ENCODE data around the gene ITPKC. TPM values are rescaled to one million over a fixed set of nuclear protein-coding genes. Genes with fewer than 3 reads are reported as not detected.
A peak's percentile ranks its signal among the peaks of the same experiment; 100 is the strongest.
"Not testable (repeated sequence)": the region's sequence is repeated elsewhere in the genome, so short reads cannot be mapped to it uniquely, and the experiment has no call there.

Gene ITPKC
- polyA plus RNA-seq, 1 donor = 28.4 TPM

- no peak for DNase-seq
- no CpG with 5 or more reads among the region's 10 CpGs for WGBS (ENCODE audit: insufficient coverage, low lambda C conversion rate)
These were observed 60.7 kb downstream of the ITPKC start for GRCh38 chr19:40777645-40777936.

GRCh38 chr19:40777937-40778705 lies 61.2 kb downstream of the ITPKC start, which contains the start of gene RAB4B:
RAB4B (plus strand) TSS chr19:40778247; CDS start chr19:40778376, 129 bp downstream.
- H3K27ac ChIP-seq (ENCODE audit: low read length) = peak within 1 kb of the TSS; percentile 100
- DNase-seq = peak; percentile 100
- H3K4me1 ChIP-seq (ENCODE audit: control insufficient read depth, insufficient read depth, low read length) = peaks cover 10% of the 10 kb centered on the region
- peak within 1 kb of the TSS; percentile 74 for H3K4me3 ChIP-seq (ENCODE audit: low read length)
- no peaks in the 10 kb centered on the region for H3K9me3 ChIP-seq (ENCODE audit: control insufficient read depth, low read depth, low read length)
- H3K36me3 ChIP-seq (ENCODE audit: control insufficient read depth, insufficient read depth, low read length) = peaks cover 4% of the 10 kb centered on the region
- H3K27me3 ChIP-seq (ENCODE audit: control insufficient read depth, insufficient read depth, low read length) = no peaks in the 10 kb centered on the region
- no CpG with 5 or more reads among the region's 56 CpGs for WGBS (ENCODE audit: insufficient coverage, low lambda C conversion rate)

More at GRCh38 chr19:40777645-40777936, 60.7 kb downstream of the ITPKC start:
- Histone ChIP-seq H3K9me3 (ENCODE audit: control insufficient read depth, low read depth, low read length) (no peaks in the 10 kb centered on the region), H3K4me1 (ENCODE audit: control insufficient read depth, insufficient read depth, low read length) (peaks cover 10% of the 10 kb centered on the region), H3K36me3 (ENCODE audit: control insufficient read depth, insufficient read depth, low read length) (peaks cover 4% of the 10 kb centered on the region), H3K27me3 (ENCODE audit: control insufficient read depth, insufficient read depth, low read length) (no peaks in the 10 kb centered on the region), H3K27ac (ENCODE audit: low read length) (peak overlapping the region; percentile 100), H3K4me3 (ENCODE audit: low read length) (peak overlapping the region; percentile 74)

- H3K27me3 ChIP-seq (ENCODE audit: control insufficient read depth, insufficient read depth, low read length) = no peaks in the 10 kb centered on the region
- DNase-seq = peak; percentile 34 to 68
- peaks cover 10% of the 10 kb centered on the region for H3K4me1 ChIP-seq (ENCODE audit: control insufficient read depth, insufficient read depth, low read length)
- no peaks in the 10 kb centered on the region for H3K9me3 ChIP-seq (ENCODE audit: control insufficient read depth, low read depth, low read length)
- H3K27ac ChIP-seq (ENCODE audit: low read length) = peak overlapping the region; percentile 100
- peak overlapping the region; percentile 74 for H3K4me3 ChIP-seq (ENCODE audit: low read length)
- WGBS (ENCODE audit: insufficient coverage, low lambda C conversion rate) = 20% methylated on average over 2 of the region's 7 CpGs
- peaks cover 5% of the 10 kb centered on the region for H3K36me3 ChIP-seq (ENCODE audit: control insufficient read depth, insufficient read depth, low read length)
These were observed 61.9 kb downstream of the ITPKC start for GRCh38 chr19:40778706-40779284.

GRCh38 chr19:40780582-40780981 lies 63.7 kb downstream of the ITPKC start:
- Histone ChIP-seq H3K36me3 (ENCODE audit: control insufficient read depth, insufficient read depth, low read length) (peaks cover 7% of the 10 kb centered on the region), H3K4me1 (ENCODE audit: control insufficient read depth, insufficient read depth, low read length) (peaks cover 10% of the 10 kb centered on the region), H3K27me3 (ENCODE audit: control insufficient read depth, insufficient read depth, low read length) (no peaks in the 10 kb centered on the region), H3K27ac (ENCODE audit: low read length) (no peak overlapping the region), H3K9me3 (ENCODE audit: control insufficient read depth, low read depth, low read length) (no peaks in the 10 kb centered on the region), H3K4me3 (ENCODE audit: low read length) (no peak overlapping the region)
- no peak for DNase-seq
- WGBS (ENCODE audit: insufficient coverage, low lambda C conversion rate) = 100% methylated on average over 2 of the region's 5 CpGs

- WGBS (ENCODE audit: insufficient coverage, low lambda C conversion rate) = 100% methylated on average over 5 of the region's 7 CpGs
- Histone ChIP-seq H3K36me3 (ENCODE audit: control insufficient read depth, insufficient read depth, low read length) (peaks cover 7% of the 10 kb centered on the region), H3K9me3 (ENCODE audit: control insufficient read depth, low read depth, low read length) (no peaks in the 10 kb centered on the region), H3K27ac (ENCODE audit: low read length) (no peak overlapping the region), H3K4me1 (ENCODE audit: control insufficient read depth, insufficient read depth, low read length) (peaks cover 10% of the 10 kb centered on the region), H3K27me3 (ENCODE audit: control insufficient read depth, insufficient read depth, low read length) (no peaks in the 10 kb centered on the region), H3K4me3 (ENCODE audit: low read length) (no peak overlapping the region)
- DNase-seq = no peak
These were observed 64.2 kb downstream of the ITPKC start for GRCh38 chr19:40781140-40781539.

GRCh38 chr19:40783711-40784110 lies 66.8 kb downstream of the ITPKC start:
- no peak overlapping the region for H3K27ac ChIP-seq (ENCODE audit: low read length)
- WGBS (ENCODE audit: insufficient coverage, low lambda C conversion rate) = no CpG with 5 or more reads among the region's 14 CpGs
- H3K4me1 ChIP-seq (ENCODE audit: control insufficient read depth, insufficient read depth, low read length) = peaks cover 5% of the 10 kb centered on the region
- DNase-seq = no peak
- no peaks in the 10 kb centered on the region for H3K27me3 ChIP-seq (ENCODE audit: control insufficient read depth, insufficient read depth, low read length)
- H3K4me3 ChIP-seq (ENCODE audit: low read length) = no peak overlapping the region
- H3K9me3 ChIP-seq (ENCODE audit: control insufficient read depth, low read depth, low read length) = no peaks in the 10 kb centered on the region
- peaks cover 12% of the 10 kb centered on the region for H3K36me3 ChIP-seq (ENCODE audit: control insufficient read depth, insufficient read depth, low read length)

GRCh38 chr19:40784146-40784545 lies 67.2 kb downstream of the ITPKC start:
- H3K9me3 ChIP-seq (ENCODE audit: control insufficient read depth, low read depth, low read length); H3K4me1 ChIP-seq (ENCODE audit: control insufficient read depth, insufficient read depth, low read length); H3K4me3 ChIP-seq (ENCODE audit: low read length); DNase-seq; H3K27ac ChIP-seq (ENCODE audit: low read length); H3K27me3 ChIP-seq (ENCODE audit: control insufficient read depth, insufficient read depth, low read length): not testable (repeated sequence)
- peaks cover 12% of the 10 kb centered on the region for H3K36me3 ChIP-seq (ENCODE audit: control insufficient read depth, insufficient read depth, low read length)
- no CpG with 5 or more reads among the region's 2 CpGs for whole genome bisulfite sequencing (ENCODE audit: insufficient coverage, low lambda C conversion rate)

GRCh38 chr19:40785526-40785925 lies 68.6 kb downstream of the ITPKC start:
- Histone ChIP-seq H3K4me3 (ENCODE audit: low read length) (no peak overlapping the region), H3K27me3 (ENCODE audit: control insufficient read depth, insufficient read depth, low read length) (no peaks in the 10 kb centered on the region), H3K27ac (ENCODE audit: low read length) (no peak overlapping the region), H3K4me1 (ENCODE audit: control insufficient read depth, insufficient read depth, low read length) (no peaks in the 10 kb centered on the region), H3K36me3 (ENCODE audit: control insufficient read depth, insufficient read depth, low read length) (peaks cover 16% of the 10 kb centered on the region), H3K9me3 (ENCODE audit: control insufficient read depth, low read depth, low read length) (no peaks in the 10 kb centered on the region)
- no peak for DNase-seq
- WGBS (ENCODE audit: insufficient coverage, low lambda C conversion rate) = no CpG with 5 or more reads among the region's 1 CpG

- Histone ChIP-seq H3K4me1 (ENCODE audit: control insufficient read depth, insufficient read depth, low read length) (no peaks in the 10 kb centered on the region), H3K4me3 (ENCODE audit: low read length) (no peak overlapping the region), H3K36me3 (ENCODE audit: control insufficient read depth, insufficient read depth, low read length) (peaks cover 18% of the 10 kb centered on the region), H3K27me3 (ENCODE audit: control insufficient read depth, insufficient read depth, low read length) (no peaks in the 10 kb centered on the region), H3K9me3 (ENCODE audit: control insufficient read depth, low read depth, low read length) (no peaks in the 10 kb centered on the region), H3K27ac (ENCODE audit: low read length) (no peak overlapping the region)
- 80% methylated on average over 1 of the region's 25 CpGs for WGBS (ENCODE audit: insufficient coverage, low lambda C conversion rate)
- no peak for DNase-seq
These were observed 69.4 kb downstream of the ITPKC start for GRCh38 chr19:40786060-40787037.
